ENCODE data around the gene BARX1.

DNA sequence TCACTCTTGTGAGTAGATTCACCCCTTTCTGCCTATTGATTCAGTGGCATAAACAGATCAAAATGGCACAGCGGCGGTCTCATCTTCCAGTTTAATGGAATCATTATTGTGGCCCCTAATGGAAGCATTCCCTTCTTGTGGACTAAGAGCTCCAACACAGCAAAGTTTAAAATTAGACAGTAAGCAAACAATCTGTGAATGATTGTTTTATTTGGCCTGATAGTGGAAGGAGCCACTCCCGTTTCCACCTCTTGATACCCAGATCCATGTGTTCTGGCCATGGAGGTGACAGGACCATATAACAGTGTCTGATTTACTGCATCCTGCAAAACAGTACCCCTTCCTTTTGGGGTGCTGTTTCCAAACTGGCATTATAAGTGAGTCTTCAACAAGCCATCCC, 41.2 kb upstream of the BARX1 start:
- TF ChIP-seq POLR2AphosphoS5 (IDR thresholded peaks at IDR 0.05) (no peak), POLR2A (IDR thresholded peaks at IDR 0.05) (no peak), EP300 (IDR thresholded peaks at IDR 0.05) (no peak)
- TF ChIP-seq, protein P1, sequence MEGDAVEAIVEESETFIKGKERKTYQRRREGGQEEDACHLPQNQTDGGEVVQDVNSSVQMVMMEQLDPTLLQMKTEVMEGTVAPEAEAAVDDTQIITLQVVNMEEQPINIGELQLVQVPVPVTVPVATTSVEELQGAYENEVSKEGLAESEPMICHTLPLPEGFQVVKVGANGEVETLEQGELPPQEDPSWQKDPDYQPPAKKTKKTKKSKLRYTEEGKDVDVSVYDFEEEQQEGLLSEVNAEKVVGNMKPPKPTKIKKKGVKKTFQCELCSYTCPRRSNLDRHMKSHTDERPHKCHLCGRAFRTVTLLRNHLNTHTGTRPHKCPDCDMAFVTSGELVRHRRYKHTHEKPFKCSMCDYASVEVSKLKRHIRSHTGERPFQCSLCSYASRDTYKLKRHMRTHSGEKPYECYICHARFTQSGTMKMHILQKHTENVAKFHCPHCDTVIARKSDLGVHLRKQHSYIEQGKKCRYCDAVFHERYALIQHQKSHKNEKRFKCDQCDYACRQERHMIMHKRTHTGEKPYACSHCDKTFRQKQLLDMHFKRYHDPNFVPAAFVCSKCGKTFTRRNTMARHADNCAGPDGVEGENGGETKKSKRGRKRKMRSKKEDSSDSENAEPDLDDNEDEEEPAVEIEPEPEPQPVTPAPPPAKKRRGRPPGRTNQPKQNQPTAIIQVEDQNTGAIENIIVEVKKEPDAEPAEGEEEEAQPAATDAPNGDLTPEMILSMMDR (IDR thresholded peaks at IDR 0.05), result no peak

Data from gastroesophageal sphincter (tissue), 3 donors.